Keratinocyte (primary cell): ENCODE results near the gene SHISA8. TPM values are rescaled to one million over a fixed set of nuclear protein-coding genes. Genes with fewer than 3 reads are reported as not detected.

ENCODE experiments used
- DNase-seq: peaks from one replicate; pipeline ENCODE4 v3.0.0-alpha.2; 2011; ENCODE audit warnings: low read depth, missing footprints, low spot score
- FAIRE-seq: peaks from 2 replicates; lab custom pipeline; 2011; peaks lifted over from hg19 to GRCh38; lab: Jason Lieb, UNC
- H2AFZ ChIP-seq: 2 replicates; pipeline ENCODE4 v1.6.0; 2012; ENCODE audit warnings: low read length, control low read depth, inconsistent platforms; ENCODE audit not compliant: control insufficient read depth
- H3K27ac ChIP-seq: 2 replicates; pipeline ENCODE4 v1.5.1; 2011; ENCODE audit warnings: low read length; ENCODE audit not compliant: control insufficient read depth, insufficient read depth
- H3K27me3 ChIP-seq: 3 replicates; pipeline ENCODE4 v1.6.0; 2011; ENCODE audit warnings: low read length; ENCODE audit not compliant: control insufficient read depth, insufficient read depth; ENCODE audit errors: extremely low read depth
- H3K36me3 ChIP-seq, 2 experiments: 2 replicates in 1 of 2; 3 replicates in 1 of 2; pipeline ENCODE4 v1.5.1; 2011; ENCODE audit warnings: low read length in 2 of 2, mild to moderate bottlenecking in 1 of 2; ENCODE audit not compliant: control insufficient read depth in 2 of 2, insufficient read depth in 2 of 2; ENCODE audit errors: extremely low read depth in 1 of 2
- H3K4me1 ChIP-seq: 3 replicates; pipeline ENCODE4 v1.5.1; 2011; ENCODE audit warnings: low read length; ENCODE audit not compliant: control insufficient read depth, insufficient read depth; ENCODE audit errors: extremely low read depth
- H3K4me2 ChIP-seq: 3 replicates; pipeline ENCODE4 v1.6.0; 2011; ENCODE audit warnings: low read depth, low read length; ENCODE audit not compliant: control insufficient read depth, insufficient read depth; ENCODE audit errors: extremely low read depth
- H3K4me3 ChIP-seq, 3 experiments: fragments of 200-600 bp in 1 of 3; sonication (generic) in 1 of 3; 2 replicates in 2 of 3; 3 replicates in 1 of 3; pipeline ENCODE4 v1.5.1; 2011 to 2016; ENCODE audit warnings: low read length in 3 of 3, mild to moderate bottlenecking in 3 of 3, control low read depth in 2 of 3, inconsistent platforms in 1 of 3, low read depth in 1 of 3, mixed read lengths in 1 of 3, mixed run types in 1 of 3, moderate library complexity in 1 of 3; ENCODE audit not compliant: control insufficient read depth in 2 of 3, insufficient read depth in 2 of 3; ENCODE audit errors: extremely low read depth in 1 of 3
- H3K79me2 ChIP-seq: 2 replicates; pipeline ENCODE4 v1.6.0; 2012; ENCODE audit warnings: low read length; ENCODE audit not compliant: control insufficient read depth, insufficient read depth
- H3K9ac ChIP-seq: 3 replicates; pipeline ENCODE4 v1.6.0; 2011; ENCODE audit warnings: low read length; ENCODE audit not compliant: control insufficient read depth, insufficient read depth; ENCODE audit errors: extremely low read depth
- H3K9me1 ChIP-seq: 3 replicates; pipeline ENCODE4 v1.6.0; 2011; ENCODE audit warnings: low read length; ENCODE audit not compliant: control insufficient read depth, insufficient read depth; ENCODE audit errors: extremely low read depth
- H3K9me3 ChIP-seq: 2 replicates; pipeline ENCODE4 v1.5.1; 2012; ENCODE audit warnings: low read depth, low read length; ENCODE audit not compliant: control insufficient read depth
- H4K20me1 ChIP-seq: 3 replicates; pipeline ENCODE4 v1.6.0; 2011; ENCODE audit warnings: low read length; ENCODE audit not compliant: control insufficient read depth, insufficient read depth; ENCODE audit errors: extremely low read depth
- EZH2 ChIP-seq: IDR thresholded peaks from one replicate; pipeline ENCODE4 v1.6.1; 2012; ENCODE audit warnings: inconsistent platforms, mild to moderate bottlenecking, low read length, moderate library complexity
- dilution Hi-C: fragments of 300-500 bp; cut with MboI; formaldehyde crosslinking; loops from one replicate; pipeline ENCODE4 v1.7.0; 2020; ENCODE audit warnings: low sequenced_read_pairs; ENCODE audit not compliant: extremely low pct_ligation_motif_present
- polyA plus RNA-seq, 5 experiments: library from polyadenylated mRNA; depleted of rRNA in 3 of 5; stranded (reverse) in 3 of 5; stranded (forward) in 1 of 5; unstranded in 1 of 5; fragments of >200 nt; gene quantifications; 1 replicate in 1 of 5; 2 replicates in 3 of 5; 3 replicates in 1 of 5; pipeline versions ENCODE4 v1.2.1 to v1.2.3, GENCODE V29; 2011 to 2012; ENCODE audit warnings: missing spikeins in 2 of 5, low read depth in 1 of 5, low replicate concordance in 1 of 5
- TF ChIP-seq, protein P1 (sequence below), 3 experiments: IDR thresholded peaks in 1 of 3; conservative IDR thresholded peaks in 1 of 3; optimal IDR thresholded peaks in 1 of 3; 2 replicates in 2 of 3; 3 replicates in 1 of 3; pipeline versions ENCODE3 to v1.5.1; 2011; ENCODE audit warnings: low read length in 3 of 3, mild to moderate bottlenecking in 3 of 3, moderate library complexity in 2 of 3, control low read depth in 1 of 3, inconsistent platforms in 1 of 3; ENCODE audit not compliant: insufficient read depth in 2 of 3; ENCODE audit errors: extremely low read depth in 1 of 3

Gene SHISA8
- polyA plus RNA-seq, 1 donor (not counting 4 experiments of a cell fraction or from before 2014, with no cell fraction given) = not detected

DNA sequence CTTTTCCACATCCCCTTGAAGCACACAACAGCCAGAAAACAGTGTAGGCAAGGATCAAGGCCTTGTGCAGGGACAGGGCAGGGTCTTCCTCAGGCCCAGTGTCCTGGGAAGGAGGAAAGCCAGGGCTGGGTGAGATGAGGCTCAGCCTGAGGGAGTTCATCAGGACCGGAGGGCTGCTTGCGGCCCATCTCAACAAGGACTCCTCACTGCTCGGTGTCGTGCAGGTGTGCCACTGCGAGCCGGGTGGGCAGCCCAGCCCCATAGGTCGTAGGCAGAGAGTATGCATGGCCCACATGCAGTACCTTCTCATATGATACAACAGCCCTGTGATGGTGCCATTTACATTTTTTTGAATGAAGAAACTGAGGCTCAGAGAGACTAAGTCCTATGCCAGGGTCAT lies 12.9 kb downstream of the SHISA8 start:
- H3K4me1 ChIP-seq = no peaks in the 10 kb centered on the region
- no peak overlapping the region for H3K4me2 ChIP-seq
- DNase-seq (no peak), FAIRE-seq (no peak)
- H3K9me3 ChIP-seq = no peaks in the 10 kb centered on the region
- no peak overlapping the region for H3K4me3 ChIP-seq
- no peak overlapping the region for H2AFZ ChIP-seq
- peaks cover 52 to 65% of the 10 kb centered on the region in 2 experiments for H3K36me3 ChIP-seq
- TF ChIP-seq, protein P1, sequence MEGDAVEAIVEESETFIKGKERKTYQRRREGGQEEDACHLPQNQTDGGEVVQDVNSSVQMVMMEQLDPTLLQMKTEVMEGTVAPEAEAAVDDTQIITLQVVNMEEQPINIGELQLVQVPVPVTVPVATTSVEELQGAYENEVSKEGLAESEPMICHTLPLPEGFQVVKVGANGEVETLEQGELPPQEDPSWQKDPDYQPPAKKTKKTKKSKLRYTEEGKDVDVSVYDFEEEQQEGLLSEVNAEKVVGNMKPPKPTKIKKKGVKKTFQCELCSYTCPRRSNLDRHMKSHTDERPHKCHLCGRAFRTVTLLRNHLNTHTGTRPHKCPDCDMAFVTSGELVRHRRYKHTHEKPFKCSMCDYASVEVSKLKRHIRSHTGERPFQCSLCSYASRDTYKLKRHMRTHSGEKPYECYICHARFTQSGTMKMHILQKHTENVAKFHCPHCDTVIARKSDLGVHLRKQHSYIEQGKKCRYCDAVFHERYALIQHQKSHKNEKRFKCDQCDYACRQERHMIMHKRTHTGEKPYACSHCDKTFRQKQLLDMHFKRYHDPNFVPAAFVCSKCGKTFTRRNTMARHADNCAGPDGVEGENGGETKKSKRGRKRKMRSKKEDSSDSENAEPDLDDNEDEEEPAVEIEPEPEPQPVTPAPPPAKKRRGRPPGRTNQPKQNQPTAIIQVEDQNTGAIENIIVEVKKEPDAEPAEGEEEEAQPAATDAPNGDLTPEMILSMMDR (optimal IDR thresholded peaks at IDR 0.05 in 1 of 3, IDR thresholded peaks at IDR 0.05 in 1 of 3, conservative IDR thresholded peaks at IDR 0.05 in 1 of 3; ENCODE audit: extremely low read depth in 1 of 3, insufficient read depth in 2 of 3, low read length in 3 of 3) = no peak
- no peak for TF ChIP-seq EZH2
- dilution Hi-C loops = no loop called here
- peaks cover 3% of the 10 kb centered on the region for H4K20me1 ChIP-seq
- H3K9ac ChIP-seq = no peak overlapping the region
- H3K79me2 ChIP-seq = no peaks in the 10 kb centered on the region
- H3K27ac ChIP-seq = no peak overlapping the region
- no peaks in the 10 kb centered on the region for H3K27me3 ChIP-seq
- H3K9me1 ChIP-seq = no peaks in the 10 kb centered on the region

DNA sequence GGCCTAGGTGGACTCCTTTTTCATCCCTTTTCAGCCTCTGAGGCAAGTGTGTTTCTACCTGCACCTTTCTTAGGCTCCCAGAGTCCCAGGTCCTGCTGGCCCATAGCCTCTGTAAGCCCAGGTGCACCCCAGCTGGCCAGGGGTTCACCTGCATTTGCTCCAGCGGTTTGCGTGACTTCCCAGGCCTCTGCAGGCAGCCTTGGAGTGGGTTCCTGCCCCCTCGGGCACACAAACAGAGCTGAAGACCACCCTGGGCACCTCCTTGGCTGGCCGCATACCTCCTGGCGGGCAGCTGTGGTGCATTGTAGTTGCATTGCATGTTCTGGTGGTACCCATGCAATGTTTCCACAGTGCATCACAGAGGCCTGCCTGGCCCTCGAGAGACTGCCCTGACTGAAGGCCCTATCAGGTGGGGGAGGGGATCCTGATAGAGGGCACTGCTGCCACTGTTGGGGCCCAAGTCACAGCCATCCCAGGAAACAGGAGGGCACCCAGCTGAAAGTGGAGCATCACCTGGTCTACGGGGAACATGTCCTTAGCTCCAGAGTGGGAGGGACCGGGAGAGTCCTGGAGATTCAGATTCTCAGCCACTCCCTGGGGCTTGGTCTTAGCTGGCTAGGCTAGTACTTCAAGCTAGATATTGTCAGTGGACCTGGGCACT lies 14.1 kb downstream of the SHISA8 start:
- no peak overlapping the region for H3K9ac ChIP-seq
- no peaks in the 10 kb centered on the region for H3K79me2 ChIP-seq
- no peaks in the 10 kb centered on the region for H3K9me1 ChIP-seq
- no peaks in the 10 kb centered on the region for H3K27me3 ChIP-seq
- dilution Hi-C loops = no loop called here
- peaks cover 62 to 65% of the 10 kb centered on the region in 2 experiments for H3K36me3 ChIP-seq
- H3K4me3 ChIP-seq = no peak overlapping the region
- H4K20me1 ChIP-seq = peaks cover 3% of the 10 kb centered on the region
- no peak overlapping the region for H2AFZ ChIP-seq
- no peak for TF ChIP-seq EZH2
- TF ChIP-seq, protein P1 (optimal IDR thresholded peaks at IDR 0.05 in 1 of 3, IDR thresholded peaks at IDR 0.05 in 1 of 3, conservative IDR thresholded peaks at IDR 0.05 in 1 of 3; ENCODE audit: extremely low read depth in 1 of 3, insufficient read depth in 2 of 3, low read length in 3 of 3) = no peak
- DNase-seq (no peak), FAIRE-seq (no peak)
- H3K27ac ChIP-seq = no peak overlapping the region
- no peak overlapping the region for H3K4me2 ChIP-seq
- H3K9me3 ChIP-seq = no peaks in the 10 kb centered on the region
- no peaks in the 10 kb centered on the region for H3K4me1 ChIP-seq
